ENCODE results near the gene CEP170. TPM values are rescaled to one million over a fixed set of nuclear protein-coding genes. Genes with fewer than 3 reads are reported as not detected.
A peak's percentile ranks its signal among the peaks of the same experiment; 100 is the strongest.

Gene CEP170
- total and polyA plus RNA-seq, 2 donors = 40.8 to 48.6 TPM

GRCh38 chr1:243260221-243260880 lies 5.3 kb upstream of the CEP170 start:
- Histone ChIP-seq H3K9me3 (ENCODE audit: control insufficient read depth in 2 of 2, insufficient read depth in 1 of 2, low read length in 1 of 2) (no peaks in the 10 kb centered on the region), H3K27ac (ENCODE audit: low read depth in 1 of 2, low read length in 1 of 2) (peak overlapping the region in 1 of 2 donors; percentile 54), H3K27me3 (ENCODE audit: control insufficient read depth in 2 of 2, insufficient read depth in 1 of 2, low read length in 1 of 2) (no peaks in the 10 kb centered on the region), H3K36me3 (ENCODE audit: control insufficient read depth in 2 of 2, insufficient read depth in 2 of 2, low read length in 1 of 2) (no peaks in the 10 kb centered on the region), H3K4me3 (ENCODE audit: low read length in 2 of 2) (no peak overlapping the region), H3K4me1 (ENCODE audit: control insufficient read depth in 2 of 2, insufficient read depth in 2 of 2, low read length in 2 of 2) (peaks cover 5% of the 10 kb centered on the region in 2 donors)
- WGBS = 71% methylated on average over 4 of the region's 4 CpGs
- DNase-seq (ENCODE audit: low read depth in 6 of 9, low spot score in 9 of 9) = no peak

- H3K27me3 ChIP-seq (ENCODE audit: control insufficient read depth in 2 of 2, insufficient read depth in 1 of 2, low read length in 1 of 2) = no peaks in the 10 kb centered on the region
- 98% methylated on average over 7 of the region's 7 CpGs for WGBS
- no peak for DNase-seq (ENCODE audit: low read depth in 6 of 9, low spot score in 9 of 9)
- no peaks in the 10 kb centered on the region for H3K9me3 ChIP-seq (ENCODE audit: control insufficient read depth in 2 of 2, insufficient read depth in 1 of 2, low read length in 1 of 2)
- H3K27ac ChIP-seq (ENCODE audit: low read depth in 1 of 2, low read length in 1 of 2) = no peak overlapping the region
- H3K36me3 ChIP-seq (ENCODE audit: control insufficient read depth in 2 of 2, insufficient read depth in 2 of 2, low read length in 1 of 2) = no peaks in the 10 kb centered on the region
- H3K4me3 ChIP-seq (ENCODE audit: low read length in 2 of 2) = no peak overlapping the region
- peaks cover 5% of the 10 kb centered on the region in 2 donors for H3K4me1 ChIP-seq (ENCODE audit: control insufficient read depth in 2 of 2, insufficient read depth in 2 of 2, low read length in 2 of 2)
Measured at GRCh38 chr1:243258731-243259130, 3.6 kb upstream of the CEP170 start.

- Histone ChIP-seq H3K27ac (ENCODE audit: low read depth in 1 of 2, low read length in 1 of 2) (no peak overlapping the region), H3K4me3 (ENCODE audit: low read length in 2 of 2) (no peak overlapping the region), H3K4me1 (ENCODE audit: control insufficient read depth in 2 of 2, insufficient read depth in 2 of 2, low read length in 2 of 2) (peaks cover 7 to 9% of the 10 kb centered on the region in 2 donors)
Measured at GRCh38 chr1:243257189-243257588, 2.1 kb upstream of the CEP170 start.

GRCh38 chr1:243256590-243256989 lies 1.5 kb upstream of the CEP170 start:
- no peak for DNase-seq (ENCODE audit: low read depth in 6 of 9, low spot score in 9 of 9)
- WGBS = 40% methylated on average over 2 of the region's 2 CpGs

More at GRCh38 chr1:243257189-243257588, 2.1 kb upstream of the CEP170 start:
- Histone ChIP-seq H3K9me3 (ENCODE audit: control insufficient read depth in 2 of 2, insufficient read depth in 1 of 2, low read length in 1 of 2) (no peaks in the 10 kb centered on the region), H3K27me3 (ENCODE audit: control insufficient read depth in 2 of 2, insufficient read depth in 1 of 2, low read length in 1 of 2) (no peaks in the 10 kb centered on the region), H3K36me3 (ENCODE audit: control insufficient read depth in 2 of 2, insufficient read depth in 2 of 2, low read length in 1 of 2) (no peaks in the 10 kb centered on the region)
- no peak for DNase-seq (ENCODE audit: low read depth in 6 of 9, low spot score in 9 of 9)
- 100% methylated on average over 1 of the region's 1 CpG for WGBS

GRCh38 chr1:243255791-243256512 lies 871 bp upstream of the CEP170 start, which contains the start of gene SDCCAG8:
SDCCAG8 (plus strand) TSS chr1:243256041; CDS start chr1:243256174, 133 bp downstream.
- Histone ChIP-seq H3K4me1 (ENCODE audit: control insufficient read depth in 2 of 2, insufficient read depth in 2 of 2, low read length in 2 of 2) (peaks cover 7 to 9% of the 10 kb centered on the region in 2 donors), H3K27ac (ENCODE audit: low read depth in 1 of 2, low read length in 1 of 2) (peak within 1 kb of the TSS; percentile 96 to 99), H3K9me3 (ENCODE audit: control insufficient read depth in 2 of 2, insufficient read depth in 1 of 2, low read length in 1 of 2) (no peaks in the 10 kb centered on the region), H3K36me3 (ENCODE audit: control insufficient read depth in 2 of 2, insufficient read depth in 2 of 2, low read length in 1 of 2) (no peaks in the 10 kb centered on the region), H3K27me3 (ENCODE audit: control insufficient read depth in 2 of 2, insufficient read depth in 1 of 2, low read length in 1 of 2) (no peaks in the 10 kb centered on the region), H3K4me3 (ENCODE audit: low read length in 2 of 2) (peak within 1 kb of the TSS; percentile 79 to 82)
- under 1% methylated on average over 32 of the region's 32 CpGs for WGBS
- DNase-seq (ENCODE audit: low read depth in 6 of 9, low spot score in 9 of 9) = peak; percentile 99 to 100 (median 100)

More at GRCh38 chr1:243256590-243256989, 1.5 kb upstream of the CEP170 start:
- no peaks in the 10 kb centered on the region for H3K9me3 ChIP-seq (ENCODE audit: control insufficient read depth in 2 of 2, insufficient read depth in 1 of 2, low read length in 1 of 2)
- no peaks in the 10 kb centered on the region for H3K36me3 ChIP-seq (ENCODE audit: control insufficient read depth in 2 of 2, insufficient read depth in 2 of 2, low read length in 1 of 2)
- H3K27me3 ChIP-seq (ENCODE audit: control insufficient read depth in 2 of 2, insufficient read depth in 1 of 2, low read length in 1 of 2) = no peaks in the 10 kb centered on the region
- H3K4me3 ChIP-seq (ENCODE audit: low read length in 2 of 2) = peak overlapping the region; percentile 79 to 82
- H3K4me1 ChIP-seq (ENCODE audit: control insufficient read depth in 2 of 2, insufficient read depth in 2 of 2, low read length in 2 of 2) = peaks cover 7 to 9% of the 10 kb centered on the region in 2 donors
- peak overlapping the region in 1 of 2 donors; percentile 99 for H3K27ac ChIP-seq (ENCODE audit: low read depth in 1 of 2, low read length in 1 of 2)

GRCh38 chr1:243254233-243254926 lies 701 bp downstream of the CEP170 start:
- WGBS = under 1% methylated on average over 50 of the region's 50 CpGs
- peak in 8 of 9 donors; percentile 48 to 79 (median 53) for DNase-seq (ENCODE audit: low read depth in 6 of 9, low spot score in 9 of 9)
- H3K9me3 ChIP-seq (ENCODE audit: control insufficient read depth in 2 of 2, insufficient read depth in 1 of 2, low read length in 1 of 2) = no peaks in the 10 kb centered on the region
- no peaks in the 10 kb centered on the region for H3K36me3 ChIP-seq (ENCODE audit: control insufficient read depth in 2 of 2, insufficient read depth in 2 of 2, low read length in 1 of 2)
- H3K27ac ChIP-seq (ENCODE audit: low read depth in 1 of 2, low read length in 1 of 2) = peak overlapping the region; percentile 96 to 99
- no peaks in the 10 kb centered on the region for H3K27me3 ChIP-seq (ENCODE audit: control insufficient read depth in 2 of 2, insufficient read depth in 1 of 2, low read length in 1 of 2)
- H3K4me1 ChIP-seq (ENCODE audit: control insufficient read depth in 2 of 2, insufficient read depth in 2 of 2, low read length in 2 of 2) = peaks cover 7 to 9% of the 10 kb centered on the region in 2 donors
- H3K4me3 ChIP-seq (ENCODE audit: low read length in 2 of 2) = peak overlapping the region; percentile 79 to 82

GRCh38 chr1:243253926-243254232 lies 1.2 kb downstream of the CEP170 start:
- no peaks in the 10 kb centered on the region for H3K36me3 ChIP-seq (ENCODE audit: control insufficient read depth in 2 of 2, insufficient read depth in 2 of 2, low read length in 1 of 2)
- peak overlapping the region; percentile 58 to 92 for H3K27ac ChIP-seq (ENCODE audit: low read depth in 1 of 2, low read length in 1 of 2)
- peak in 1 of 9 donors; percentile 32 for DNase-seq (ENCODE audit: low read depth in 6 of 9, low spot score in 9 of 9)
- peaks cover 7 to 9% of the 10 kb centered on the region in 2 donors for H3K4me1 ChIP-seq (ENCODE audit: control insufficient read depth in 2 of 2, insufficient read depth in 2 of 2, low read length in 2 of 2)
- H3K4me3 ChIP-seq (ENCODE audit: low read length in 2 of 2) = peak overlapping the region; percentile 79 to 82
- 1% methylated on average over 4 of the region's 4 CpGs for WGBS
- H3K27me3 ChIP-seq (ENCODE audit: control insufficient read depth in 2 of 2, insufficient read depth in 1 of 2, low read length in 1 of 2) = no peaks in the 10 kb centered on the region
- H3K9me3 ChIP-seq (ENCODE audit: control insufficient read depth in 2 of 2, insufficient read depth in 1 of 2, low read length in 1 of 2) = no peaks in the 10 kb centered on the region

- DNase-seq (ENCODE audit: low read depth in 6 of 9, low spot score in 9 of 9) = peak in 2 of 9 donors; percentile 18 to 39
- Histone ChIP-seq H3K27me3 (ENCODE audit: control insufficient read depth in 2 of 2, insufficient read depth in 1 of 2, low read length in 1 of 2) (no peaks in the 10 kb centered on the region), H3K4me3 (ENCODE audit: low read length in 2 of 2) (peak overlapping the region; percentile 79 to 82), H3K9me3 (ENCODE audit: control insufficient read depth in 2 of 2, insufficient read depth in 1 of 2, low read length in 1 of 2) (no peaks in the 10 kb centered on the region), H3K36me3 (ENCODE audit: control insufficient read depth in 2 of 2, insufficient read depth in 2 of 2, low read length in 1 of 2) (no peaks in the 10 kb centered on the region), H3K27ac (ENCODE audit: low read depth in 1 of 2, low read length in 1 of 2) (peak overlapping the region; percentile 70 to 92), H3K4me1 (ENCODE audit: control insufficient read depth in 2 of 2, insufficient read depth in 2 of 2, low read length in 2 of 2) (peaks cover 7 to 9% of the 10 kb centered on the region in 2 donors)
- 10% methylated on average over 8 of the region's 8 CpGs for WGBS
Measured at GRCh38 chr1:243253211-243253925, 1.7 kb downstream of the CEP170 start.
